Neural cell (in vitro differentiated cells): ENCODE results near the gene KRTAP10-3. TPM values are rescaled to one million over a fixed set of nuclear protein-coding genes. Genes with fewer than 3 reads are reported as not detected.

ENCODE experiments used
- H2AFZ ChIP-seq: fragments of 200-600, 300-800 bp; sonication (generic), shearing (Covaris generic); 2 replicates; pipeline ENCODE4 v1.6.0; 2014; ENCODE audit warnings: low read depth, mild to moderate bottlenecking, antibody characterized with exemption, low read length, moderate library complexity
- H3F3A ChIP-seq: fragments of 200-600 bp; shearing (Covaris generic); 2 replicates; pipeline ENCODE4 v1.6.1; 2016; ENCODE audit warnings: mild to moderate bottlenecking, moderate library complexity, mixed read lengths, antibody characterized with exemption, low read length; ENCODE audit not compliant: insufficient read depth, poor library complexity, severe bottlenecking
- H3K27ac ChIP-seq: fragments of 200-600, 300-800 bp; sonication (generic), shearing (Covaris generic); 2 replicates; pipeline ENCODE4 v1.5.1; 2014; ENCODE audit warnings: mild to moderate bottlenecking, low read length, moderate library complexity
- H3K27me3 ChIP-seq: fragments of 300-800, 200-600 bp; sonication (generic), shearing (Covaris generic); 2 replicates; pipeline ENCODE4 v1.6.0; 2014; ENCODE audit warnings: mild to moderate bottlenecking, low read depth, low read length, moderate library complexity; ENCODE audit not compliant: insufficient read depth
- H3K36me3 ChIP-seq: fragments of 300-800, 200-600 bp; sonication (generic), shearing (Covaris generic); 2 replicates; pipeline ENCODE4 v1.5.1; 2014; ENCODE audit warnings: mild to moderate bottlenecking, antibody characterized with exemption, low read length, moderate library complexity; ENCODE audit not compliant: insufficient read depth
- H3K4me2 ChIP-seq: fragments of 300-800, 200-600 bp; sonication (generic), shearing (Covaris generic); 2 replicates; pipeline ENCODE4 v1.6.0; 2014; ENCODE audit warnings: mild to moderate bottlenecking, low read length
- H3K4me3 ChIP-seq: fragments of 300-800, 200-600 bp; sonication (generic), shearing (Covaris generic); 2 replicates; pipeline ENCODE4 v1.5.1; 2014; ENCODE audit warnings: mild to moderate bottlenecking, low read length, moderate library complexity
- H3K79me2 ChIP-seq: fragments of 200-600 bp; shearing (Covaris generic); replicated peaks from 2 replicates; pipeline ENCODE4 v1.6.0; 2014; ENCODE audit warnings: mild to moderate bottlenecking, low read length, moderate library complexity; ENCODE audit not compliant: insufficient read depth
- H3K9ac ChIP-seq: fragments of 300-800, 200-600 bp; sonication (generic), shearing (Covaris generic); 2 replicates; pipeline ENCODE4 v1.6.1; 2016; ENCODE audit warnings: mild to moderate bottlenecking, low read length, mixed read lengths
- H3K9me2 ChIP-seq: fragments of 200-600 bp; shearing (Covaris generic); 2 replicates; pipeline ENCODE4 v1.6.1; 2016; ENCODE audit warnings: mild to moderate bottlenecking, low read length, mixed read lengths; ENCODE audit not compliant: insufficient read depth
- H3K9me3 ChIP-seq: fragments of 200-600, 300-800 bp; sonication (generic), shearing (Covaris generic); 2 replicates; pipeline ENCODE4 v1.6.1; 2016; ENCODE audit warnings: mild to moderate bottlenecking, mixed run types, low read length, moderate library complexity, mixed read lengths
- H4K20me1 ChIP-seq: fragments of 200-600 bp; shearing (Covaris generic); 2 replicates; pipeline ENCODE4 v1.6.1; 2016; ENCODE audit warnings: mild to moderate bottlenecking, mixed run types; ENCODE audit not compliant: insufficient read depth
- EP300 ChIP-seq: fragments of 450-650 bp; conservative IDR thresholded peaks from 2 replicates; pipeline ENCODE4 v1.6.1; 2014; ENCODE audit warnings: antibody characterized with exemption, mild to moderate bottlenecking, moderate library complexity; ENCODE audit not compliant: poor library complexity, severe bottlenecking
- EZH2 ChIP-seq: fragments of 200-600, 300-800 bp; shearing (Covaris generic), sonication (generic); IDR thresholded peaks from 2 replicates; pipeline ENCODE4 v1.6.1; 2014; ENCODE audit warnings: antibody characterized with exemption, low read length, borderline replicate concordance, mild to moderate bottlenecking; ENCODE audit not compliant: insufficient read depth, poor library complexity, severe bottlenecking
- MXI1 ChIP-seq: fragments of 450-650 bp; conservative IDR thresholded peaks from 2 replicates; pipeline ENCODE4 v1.6.1; 2014; ENCODE audit warnings: antibody characterized with exemption, mild to moderate bottlenecking; ENCODE audit not compliant: poor library complexity, severe bottlenecking
- POLR2AphosphoS5 ChIP-seq: IDR thresholded peaks from 2 replicates; pipeline ENCODE4 v1.6.1; 2012
- RAD21 ChIP-seq: fragments of 450-650 bp; conservative IDR thresholded peaks from 2 replicates; pipeline ENCODE4 v1.6.1; 2014; ENCODE audit warnings: antibody characterized with exemption, mild to moderate bottlenecking, moderate library complexity
- SMC3 ChIP-seq: fragments of 450-650 bp; conservative IDR thresholded peaks from 2 replicates; pipeline ENCODE4 v1.6.1; 2014; ENCODE audit warnings: antibody characterized with exemption, mild to moderate bottlenecking, moderate library complexity; ENCODE audit not compliant: poor library complexity
- TAF1 ChIP-seq: IDR thresholded peaks from 2 replicates; pipeline ENCODE4 v1.6.1; 2012; ENCODE audit warnings: low read depth
- polyA plus RNA-seq: library from polyadenylated mRNA; depleted of rRNA; stranded (reverse); fragments of >200 nt; gene quantifications from 2 replicates; pipeline ENCODE4 v1.2.3, GENCODE V29; 2014
- TF ChIP-seq, protein P1 (sequence below): IDR thresholded peaks from 2 replicates; pipeline ENCODE4 v1.6.1; 2012; ENCODE audit warnings: borderline replicate concordance
- TF ChIP-seq, protein P2 (sequence below): fragments of 450-650 bp; IDR thresholded peaks from 2 replicates; pipeline ENCODE4 v1.5.1; 2014; ENCODE audit warnings: antibody characterized with exemption, mild to moderate bottlenecking, moderate library complexity; ENCODE audit not compliant: poor library complexity, severe bottlenecking

The KRTAP10-3 gene
- polyA plus RNA-seq, 1 donor from 2014 or later: not detected

GRCh38 chr21:44557491-44558328, 885 bp downstream of the KRTAP10-3 start:
- H3K4me2 ChIP-seq: no peak overlapping the region
- no peak overlapping the region for H2AFZ ChIP-seq
- H3F3A ChIP-seq: no peaks in the 10 kb centered on the region
- TF ChIP-seq POLR2AphosphoS5: no peak
- TF ChIP-seq TAF1: no peak
- TF ChIP-seq, protein P1, sequence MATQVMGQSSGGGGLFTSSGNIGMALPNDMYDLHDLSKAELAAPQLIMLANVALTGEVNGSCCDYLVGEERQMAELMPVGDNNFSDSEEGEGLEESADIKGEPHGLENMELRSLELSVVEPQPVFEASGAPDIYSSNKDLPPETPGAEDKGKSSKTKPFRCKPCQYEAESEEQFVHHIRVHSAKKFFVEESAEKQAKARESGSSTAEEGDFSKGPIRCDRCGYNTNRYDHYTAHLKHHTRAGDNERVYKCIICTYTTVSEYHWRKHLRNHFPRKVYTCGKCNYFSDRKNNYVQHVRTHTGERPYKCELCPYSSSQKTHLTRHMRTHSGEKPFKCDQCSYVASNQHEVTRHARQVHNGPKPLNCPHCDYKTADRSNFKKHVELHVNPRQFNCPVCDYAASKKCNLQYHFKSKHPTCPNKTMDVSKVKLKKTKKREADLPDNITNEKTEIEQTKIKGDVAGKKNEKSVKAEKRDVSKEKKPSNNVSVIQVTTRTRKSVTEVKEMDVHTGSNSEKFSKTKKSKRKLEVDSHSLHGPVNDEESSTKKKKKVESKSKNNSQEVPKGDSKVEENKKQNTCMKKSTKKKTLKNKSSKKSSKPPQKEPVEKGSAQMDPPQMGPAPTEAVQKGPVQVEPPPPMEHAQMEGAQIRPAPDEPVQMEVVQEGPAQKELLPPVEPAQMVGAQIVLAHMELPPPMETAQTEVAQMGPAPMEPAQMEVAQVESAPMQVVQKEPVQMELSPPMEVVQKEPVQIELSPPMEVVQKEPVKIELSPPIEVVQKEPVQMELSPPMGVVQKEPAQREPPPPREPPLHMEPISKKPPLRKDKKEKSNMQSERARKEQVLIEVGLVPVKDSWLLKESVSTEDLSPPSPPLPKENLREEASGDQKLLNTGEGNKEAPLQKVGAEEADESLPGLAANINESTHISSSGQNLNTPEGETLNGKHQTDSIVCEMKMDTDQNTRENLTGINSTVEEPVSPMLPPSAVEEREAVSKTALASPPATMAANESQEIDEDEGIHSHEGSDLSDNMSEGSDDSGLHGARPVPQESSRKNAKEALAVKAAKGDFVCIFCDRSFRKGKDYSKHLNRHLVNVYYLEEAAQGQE: no peak
- TF ChIP-seq EP300: no peak
- TF ChIP-seq, protein P2, sequence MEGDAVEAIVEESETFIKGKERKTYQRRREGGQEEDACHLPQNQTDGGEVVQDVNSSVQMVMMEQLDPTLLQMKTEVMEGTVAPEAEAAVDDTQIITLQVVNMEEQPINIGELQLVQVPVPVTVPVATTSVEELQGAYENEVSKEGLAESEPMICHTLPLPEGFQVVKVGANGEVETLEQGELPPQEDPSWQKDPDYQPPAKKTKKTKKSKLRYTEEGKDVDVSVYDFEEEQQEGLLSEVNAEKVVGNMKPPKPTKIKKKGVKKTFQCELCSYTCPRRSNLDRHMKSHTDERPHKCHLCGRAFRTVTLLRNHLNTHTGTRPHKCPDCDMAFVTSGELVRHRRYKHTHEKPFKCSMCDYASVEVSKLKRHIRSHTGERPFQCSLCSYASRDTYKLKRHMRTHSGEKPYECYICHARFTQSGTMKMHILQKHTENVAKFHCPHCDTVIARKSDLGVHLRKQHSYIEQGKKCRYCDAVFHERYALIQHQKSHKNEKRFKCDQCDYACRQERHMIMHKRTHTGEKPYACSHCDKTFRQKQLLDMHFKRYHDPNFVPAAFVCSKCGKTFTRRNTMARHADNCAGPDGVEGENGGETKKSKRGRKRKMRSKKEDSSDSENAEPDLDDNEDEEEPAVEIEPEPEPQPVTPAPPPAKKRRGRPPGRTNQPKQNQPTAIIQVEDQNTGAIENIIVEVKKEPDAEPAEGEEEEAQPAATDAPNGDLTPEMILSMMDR: no peak
- no peak for TF ChIP-seq EZH2
- TF ChIP-seq MXI1: no peak
- H3K79me2 ChIP-seq: no peaks in the 10 kb centered on the region
- no peak overlapping the region for H3K27ac ChIP-seq
- H3K9ac ChIP-seq: no peak overlapping the region
- H3K4me3 ChIP-seq: no peak overlapping the region
- H3K27me3 ChIP-seq: no peaks in the 10 kb centered on the region
- H3K9me3 ChIP-seq: no peaks in the 10 kb centered on the region
- H4K20me1 ChIP-seq: no peaks in the 10 kb centered on the region
- no peaks in the 10 kb centered on the region for H3K9me2 ChIP-seq
- no peaks in the 10 kb centered on the region for H3K36me3 ChIP-seq

- H3K9me3 ChIP-seq: no peaks in the 10 kb centered on the region
- no peaks in the 10 kb centered on the region for H3K9me2 ChIP-seq
- no peaks in the 10 kb centered on the region for H3K36me3 ChIP-seq
- H3K79me2 ChIP-seq: no peaks in the 10 kb centered on the region
- H4K20me1 ChIP-seq: no peaks in the 10 kb centered on the region
- no peaks in the 10 kb centered on the region for H3K27me3 ChIP-seq
- H3K9ac ChIP-seq: no peak overlapping the region
- TF ChIP-seq, protein P2: no peak
- no peak for TF ChIP-seq SMC3
- no peak for TF ChIP-seq TAF1
- no peak for TF ChIP-seq MXI1
- no peak for TF ChIP-seq EP300
- TF ChIP-seq EZH2: no peak
- TF ChIP-seq POLR2AphosphoS5: no peak
- TF ChIP-seq, protein P1: no peak
- no peak for TF ChIP-seq RAD21
- H3K4me3 ChIP-seq: no peak overlapping the region
- H3K27ac ChIP-seq: no peak overlapping the region
- no peak overlapping the region for H3K4me2 ChIP-seq
- H2AFZ ChIP-seq: no peak overlapping the region
- no peaks in the 10 kb centered on the region for H3F3A ChIP-seq
Measured at GRCh38 chr21:44556879-44557278, 1.7 kb downstream of the KRTAP10-3 start.
